Measurements from ENCODE around the gene SCO2.

Gene SCO2

GRCh38 chr22:50488006-50488677 lies 37.3 kb downstream of the SCO2 start:
- Histone ChIP-seq H3K27me3 (replicated peaks in 2 of 5; ENCODE audit: control insufficient read depth in 4 of 5, insufficient read depth in 5 of 5, low read length in 4 of 5) (peaks cover 0 to 5% (median 2%) of the 10 kb centered on the region in 5 experiments), H3K4me1 (ENCODE audit: control extremely low read depth in 1 of 4, control insufficient read depth in 4 of 4, insufficient read depth in 4 of 4, low read length in 3 of 4) (peaks cover 0 to 18% (median 14%) of the 10 kb centered on the region in 4 experiments), H3K9me3 (ENCODE audit: control extremely low read depth in 1 of 5, control insufficient read depth in 4 of 5, insufficient read depth in 2 of 5, low read depth in 1 of 5, low read length in 4 of 5) (no peaks in the 10 kb centered on the region), H3K27ac (ENCODE audit: insufficient read depth in 1 of 2, low read depth in 1 of 2, low read length in 2 of 2, poor library complexity in 1 of 2, severe bottlenecking in 2 of 2) (no peak overlapping the region), H3K36me3 (ENCODE audit: control insufficient read depth in 4 of 4, insufficient read depth in 4 of 4, low read length in 3 of 4) (no peaks in the 10 kb centered on the region), H3K4me3 (ENCODE audit: control insufficient read depth in 1 of 7, extremely low read depth in 1 of 7, insufficient read depth in 4 of 7, low read depth in 2 of 7, low read length in 6 of 7) (no peak overlapping the region)
- ChIA-PET POLR2A (no interaction called here), CTCF (no interaction called here)
- no peak for DNase-seq
- WGBS (ENCODE audit: insufficient coverage) = 93% methylated on average over 5 of the region's 18 CpGs

- CTCF ChIA-PET = interaction anchor here (1.3 to 3.9 kb wide), 2 partner anchors 10 to 88 kb away, joined by 3 to 20 read pairs; no protein-coding TSS in a partner anchor
These were observed 38.0 kb downstream of the SCO2 start for GRCh38 chr22:50487290-50488005.

GRCh38 chr22:50486561-50487289 lies 38.7 kb downstream of the SCO2 start, which contains the start of gene MIOX:
Gene MIOX, plus strand, starts transcription at chr22:50486859. Its CDS starts 39 bp downstream, at chr22:50486898.
- WGBS (ENCODE audit: insufficient coverage) = 93% methylated on average over 23 of the region's 23 CpGs
- POLR2A ChIA-PET = no interaction called here
- CTCF ChIA-PET = interaction anchor here (1.3 to 3.9 kb wide), 2 partner anchors 11 to 87 kb away, joined by 3 to 20 read pairs; no protein-coding TSS in a partner anchor
- H3K4me3 ChIP-seq (ENCODE audit: control insufficient read depth in 1 of 7, extremely low read depth in 1 of 7, insufficient read depth in 4 of 7, low read depth in 2 of 7, low read length in 6 of 7) = no peak within 1 kb of the TSS
- no peaks in the 10 kb centered on the region for H3K36me3 ChIP-seq (ENCODE audit: control insufficient read depth in 4 of 4, insufficient read depth in 4 of 4, low read length in 3 of 4)
- peaks cover 0 to 20% (median 14%) of the 10 kb centered on the region in 5 experiments for H3K27me3 ChIP-seq (replicated peaks in 2 of 5; ENCODE audit: control insufficient read depth in 4 of 5, insufficient read depth in 5 of 5, low read length in 4 of 5)
- no peaks in the 10 kb centered on the region for H3K9me3 ChIP-seq (ENCODE audit: control extremely low read depth in 1 of 5, control insufficient read depth in 4 of 5, insufficient read depth in 2 of 5, low read depth in 1 of 5, low read length in 4 of 5)
- H3K4me1 ChIP-seq (ENCODE audit: control extremely low read depth in 1 of 4, control insufficient read depth in 4 of 4, insufficient read depth in 4 of 4, low read length in 3 of 4) = peaks cover 0 to 26% (median 21%) of the 10 kb centered on the region in 4 experiments
- H3K27ac ChIP-seq (ENCODE audit: insufficient read depth in 1 of 2, low read depth in 1 of 2, low read length in 2 of 2, poor library complexity in 1 of 2, severe bottlenecking in 2 of 2) = no peak within 1 kb of the TSS
- DNase-seq = no peak

More at GRCh38 chr22:50487290-50488005, 38.0 kb downstream of the SCO2 start:
- H3K9me3 ChIP-seq (ENCODE audit: control extremely low read depth in 1 of 5, control insufficient read depth in 4 of 5, insufficient read depth in 2 of 5, low read depth in 1 of 5, low read length in 4 of 5) = no peaks in the 10 kb centered on the region
- no peak overlapping the region for H3K4me3 ChIP-seq (ENCODE audit: control insufficient read depth in 1 of 7, extremely low read depth in 1 of 7, insufficient read depth in 4 of 7, low read depth in 2 of 7, low read length in 6 of 7)
- DNase-seq = no peak
- no peak overlapping the region for H3K27ac ChIP-seq (ENCODE audit: insufficient read depth in 1 of 2, low read depth in 1 of 2, low read length in 2 of 2, poor library complexity in 1 of 2, severe bottlenecking in 2 of 2)
- peaks cover 0 to 12% (median 7%) of the 10 kb centered on the region in 5 experiments for H3K27me3 ChIP-seq (replicated peaks in 2 of 5; ENCODE audit: control insufficient read depth in 4 of 5, insufficient read depth in 5 of 5, low read length in 4 of 5)
- H3K4me1 ChIP-seq (ENCODE audit: control extremely low read depth in 1 of 4, control insufficient read depth in 4 of 4, insufficient read depth in 4 of 4, low read length in 3 of 4) = peaks cover 0 to 19% (median 15%) of the 10 kb centered on the region in 4 experiments
- 92% methylated on average over 17 of the region's 23 CpGs for WGBS (ENCODE audit: insufficient coverage)
- H3K36me3 ChIP-seq (ENCODE audit: control insufficient read depth in 4 of 4, insufficient read depth in 4 of 4, low read length in 3 of 4) = no peaks in the 10 kb centered on the region
- POLR2A ChIA-PET = no interaction called here

- DNase-seq = no peak
These were observed 39.9 kb downstream of the SCO2 start for GRCh38 chr22:50485221-50486131.

GRCh38 chr22:50483977-50484853 lies 41.2 kb downstream of the SCO2 start:
- ChIA-PET POLR2A (no interaction called here), CTCF (interaction anchor here (0.6 to 3.9 kb wide), 5 partner anchors 10 to 132 kb away, joined by 3 to 20 read pairs (median 3); no protein-coding TSS in a partner anchor)
- Histone ChIP-seq H3K36me3 (ENCODE audit: control insufficient read depth in 4 of 4, insufficient read depth in 4 of 4, low read length in 3 of 4) (no peaks in the 10 kb centered on the region), H3K27ac (ENCODE audit: insufficient read depth in 1 of 2, low read depth in 1 of 2, low read length in 2 of 2, poor library complexity in 1 of 2, severe bottlenecking in 2 of 2) (no peak overlapping the region), H3K9me3 (ENCODE audit: control extremely low read depth in 1 of 5, control insufficient read depth in 4 of 5, insufficient read depth in 2 of 5, low read depth in 1 of 5, low read length in 4 of 5) (no peaks in the 10 kb centered on the region), H3K27me3 (replicated peaks in 2 of 5; ENCODE audit: control insufficient read depth in 4 of 5, insufficient read depth in 5 of 5, low read length in 4 of 5) (peaks cover 0 to 45% (median 22%) of the 10 kb centered on the region in 5 experiments), H3K4me3 (ENCODE audit: control insufficient read depth in 1 of 7, extremely low read depth in 1 of 7, insufficient read depth in 4 of 7, low read depth in 2 of 7, low read length in 6 of 7) (no peak overlapping the region), H3K4me1 (ENCODE audit: control extremely low read depth in 1 of 4, control insufficient read depth in 4 of 4, insufficient read depth in 4 of 4, low read length in 3 of 4) (peaks cover 0 to 23% (median 18%) of the 10 kb centered on the region in 4 experiments)
- 98% methylated on average over 20 of the region's 31 CpGs for WGBS (ENCODE audit: insufficient coverage)
- no peak for DNase-seq

More at GRCh38 chr22:50485221-50486131, 39.9 kb downstream of the SCO2 start:
- ChIA-PET POLR2A (interaction anchor here (0.6 kb wide), 1 partner anchor 21 kb away, joined by 3 read pairs; no protein-coding TSS in a partner anchor), CTCF (interaction anchor here (1.3 to 3.9 kb wide), 2 partner anchors 12 to 28 kb away, joined by 3 to 20 read pairs; no protein-coding TSS in a partner anchor)
- H3K36me3 ChIP-seq (ENCODE audit: control insufficient read depth in 4 of 4, insufficient read depth in 4 of 4, low read length in 3 of 4) = no peaks in the 10 kb centered on the region
- 75% methylated on average over 22 of the region's 29 CpGs for WGBS (ENCODE audit: insufficient coverage)
- H3K9me3 ChIP-seq (ENCODE audit: control extremely low read depth in 1 of 5, control insufficient read depth in 4 of 5, insufficient read depth in 2 of 5, low read depth in 1 of 5, low read length in 4 of 5) = no peaks in the 10 kb centered on the region
- H3K4me3 ChIP-seq (ENCODE audit: control insufficient read depth in 1 of 7, extremely low read depth in 1 of 7, insufficient read depth in 4 of 7, low read depth in 2 of 7, low read length in 6 of 7) = no peak overlapping the region
- peaks cover 0 to 32% (median 14%) of the 10 kb centered on the region in 5 experiments for H3K27me3 ChIP-seq (replicated peaks in 2 of 5; ENCODE audit: control insufficient read depth in 4 of 5, insufficient read depth in 5 of 5, low read length in 4 of 5)
- H3K4me1 ChIP-seq (ENCODE audit: control extremely low read depth in 1 of 4, control insufficient read depth in 4 of 4, insufficient read depth in 4 of 4, low read length in 3 of 4) = peaks cover 0 to 23% (median 18%) of the 10 kb centered on the region in 4 experiments
- no peak overlapping the region for H3K27ac ChIP-seq (ENCODE audit: insufficient read depth in 1 of 2, low read depth in 1 of 2, low read length in 2 of 2, poor library complexity in 1 of 2, severe bottlenecking in 2 of 2)
